ENCODE measurements around the gene GSK3B. TPM values are rescaled to one million over a fixed set of nuclear protein-coding genes. Genes with fewer than 3 reads are reported as not detected.

The GSK3B gene
- total and polyA plus RNA-seq, 8 donors, result 6.2 to 59.1 (median 15.6) TPM

- no peak for TF ChIP-seq POLR2A (IDR thresholded peaks at IDR 0.05)
- no peak for TF ChIP-seq POLR2AphosphoS5 (IDR thresholded peaks at IDR 0.05)
- no peak for TF ChIP-seq EP300 (IDR thresholded peaks at IDR 0.05)
- no peak overlapping the region for H3K4me3 ChIP-seq
- WGBS, 5 donors, result 95 to 98% (median 97%) methylated on average over 28 to 52 of the region's 52 CpGs
- no peaks in the 10 kb centered on the region for H3K27me3 ChIP-seq
- H3K36me3 ChIP-seq, result no peaks in the 10 kb centered on the region
- intact Hi-C loops (cut with DNase I; ENCODE audit: low total_unique reads), result no loop called here
- H3K4me1 ChIP-seq, result peaks cover 0 to 1% (median 0%) of the 10 kb centered on the region in 4 donors
- no peak overlapping the region for H3K27ac ChIP-seq
- no peak for DNase-seq
- H3K9me3 ChIP-seq, result peaks cover 0 to 4% (median 0%) of the 10 kb centered on the region in 4 donors
Measured at GRCh38 chr3:120140098-120140742, 46.0 kb upstream of the GSK3B start.

- 93 to 99% (median 96%) methylated on average over 4 of the region's 4 CpGs for WGBS, 5 donors
- no peak for DNase-seq
- Histone ChIP-seq H3K27me3 (no peaks in the 10 kb centered on the region), H3K36me3 (no peaks in the 10 kb centered on the region), H3K4me1 (no peaks in the 10 kb centered on the region), H3K4me3 (no peak overlapping the region), H3K27ac (no peak overlapping the region), H3K9me3 (peaks cover 0 to 4% (median 0%) of the 10 kb centered on the region in 4 donors)
- TF ChIP-seq EP300 (IDR thresholded peaks at IDR 0.05), result no peak
- TF ChIP-seq POLR2AphosphoS5 (IDR thresholded peaks at IDR 0.05), result no peak
- TF ChIP-seq CTCF (IDR thresholded peaks at IDR 0.05), result no peak
- TF ChIP-seq POLR2A (IDR thresholded peaks at IDR 0.05), result no peak
- intact Hi-C loops (cut with DNase I; ENCODE audit: low total_unique reads), result no loop called here
Measured at GRCh38 chr3:120139140-120139539, 44.9 kb upstream of the GSK3B start.

GRCh38 chr3:120137548-120137947, 43.3 kb upstream of the GSK3B start:
- TF ChIP-seq POLR2AphosphoS5 (IDR thresholded peaks at IDR 0.05) (no peak), POLR2A (IDR thresholded peaks at IDR 0.05) (no peak), EP300 (IDR thresholded peaks at IDR 0.05) (no peak), CTCF (IDR thresholded peaks at IDR 0.05) (no peak)
- WGBS, 5 donors, result 65 to 76% (median 71%) methylated on average over 2 of the region's 2 CpGs
- Histone ChIP-seq H3K4me3 (no peak overlapping the region), H3K27me3 (no peaks in the 10 kb centered on the region), H3K4me1 (no peaks in the 10 kb centered on the region), H3K27ac (no peak overlapping the region), H3K9me3 (peaks cover 0 to 4% (median 0%) of the 10 kb centered on the region in 4 donors), H3K36me3 (no peaks in the 10 kb centered on the region)
- DNase-seq, result no peak
- intact Hi-C loops (cut with DNase I; ENCODE audit: low total_unique reads), result no loop called here

GRCh38 chr3:120130656-120131055, 36.4 kb upstream of the GSK3B start:
- Histone ChIP-seq H3K36me3 (no peaks in the 10 kb centered on the region), H3K9me3 (no peaks in the 10 kb centered on the region), H3K27me3 (no peaks in the 10 kb centered on the region), H3K4me3 (no peak overlapping the region), H3K27ac (no peak overlapping the region), H3K4me1 (no peaks in the 10 kb centered on the region)
- DNase-seq, result no peak
- no peak for TF ChIP-seq POLR2A (IDR thresholded peaks at IDR 0.05)
- TF ChIP-seq EP300 (IDR thresholded peaks at IDR 0.05), result no peak
- 83 to 93% (median 87%) methylated on average over 3 of the region's 3 CpGs for WGBS, 5 donors
- intact Hi-C loops (cut with DNase I; ENCODE audit: low total_unique reads), result no loop called here

- 78 to 88% (median 87%) methylated on average over 2 of the region's 2 CpGs for WGBS, 5 donors
- Histone ChIP-seq H3K27ac (no peak overlapping the region), H3K4me3 (no peak overlapping the region), H3K9me3 (no peaks in the 10 kb centered on the region), H3K36me3 (no peaks in the 10 kb centered on the region), H3K4me1 (no peaks in the 10 kb centered on the region), H3K27me3 (no peaks in the 10 kb centered on the region)
- intact Hi-C loops (cut with DNase I; ENCODE audit: low total_unique reads), result no loop called here
- TF ChIP-seq POLR2A (IDR thresholded peaks at IDR 0.05), result no peak
- TF ChIP-seq POLR2AphosphoS5 (IDR thresholded peaks at IDR 0.05), result no peak
- no peak for TF ChIP-seq CTCF (IDR thresholded peaks at IDR 0.05)
- no peak for TF ChIP-seq EP300 (IDR thresholded peaks at IDR 0.05)
- no peak for DNase-seq
Measured at GRCh38 chr3:120129718-120130513, 35.7 kb upstream of the GSK3B start.

Data from stomach (tissue), 9 donors.